ENCODE results near the gene OSBPL5.

DNA sequence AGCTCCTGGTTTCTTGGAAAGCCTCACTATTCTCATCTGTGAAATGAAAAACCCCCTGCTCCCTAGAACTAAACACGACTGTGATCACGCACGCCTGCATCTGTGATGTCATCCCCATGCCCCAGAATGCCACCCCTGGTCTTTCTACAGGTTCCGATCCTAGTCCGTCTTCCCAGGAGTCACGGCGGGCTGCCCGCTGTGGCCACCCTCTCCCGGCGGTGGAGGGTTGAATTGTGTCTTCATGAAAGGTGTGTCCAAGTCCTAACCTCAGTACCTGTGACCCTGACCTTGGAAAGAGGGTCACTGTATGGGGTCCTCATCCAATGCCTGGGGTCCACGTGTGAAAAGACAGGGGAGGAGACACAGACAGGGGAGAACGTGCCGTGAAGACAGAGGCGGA lies 14.4 kb downstream of the OSBPL5 start:
- TF ChIP-seq, protein P1, sequence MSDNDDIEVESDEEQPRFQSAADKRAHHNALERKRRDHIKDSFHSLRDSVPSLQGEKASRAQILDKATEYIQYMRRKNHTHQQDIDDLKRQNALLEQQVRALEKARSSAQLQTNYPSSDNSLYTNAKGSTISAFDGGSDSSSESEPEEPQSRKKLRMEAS (IDR thresholded peaks at IDR 0.05; ENCODE audit: low read depth, low read length): no peak
- TF ChIP-seq, protein P2, sequence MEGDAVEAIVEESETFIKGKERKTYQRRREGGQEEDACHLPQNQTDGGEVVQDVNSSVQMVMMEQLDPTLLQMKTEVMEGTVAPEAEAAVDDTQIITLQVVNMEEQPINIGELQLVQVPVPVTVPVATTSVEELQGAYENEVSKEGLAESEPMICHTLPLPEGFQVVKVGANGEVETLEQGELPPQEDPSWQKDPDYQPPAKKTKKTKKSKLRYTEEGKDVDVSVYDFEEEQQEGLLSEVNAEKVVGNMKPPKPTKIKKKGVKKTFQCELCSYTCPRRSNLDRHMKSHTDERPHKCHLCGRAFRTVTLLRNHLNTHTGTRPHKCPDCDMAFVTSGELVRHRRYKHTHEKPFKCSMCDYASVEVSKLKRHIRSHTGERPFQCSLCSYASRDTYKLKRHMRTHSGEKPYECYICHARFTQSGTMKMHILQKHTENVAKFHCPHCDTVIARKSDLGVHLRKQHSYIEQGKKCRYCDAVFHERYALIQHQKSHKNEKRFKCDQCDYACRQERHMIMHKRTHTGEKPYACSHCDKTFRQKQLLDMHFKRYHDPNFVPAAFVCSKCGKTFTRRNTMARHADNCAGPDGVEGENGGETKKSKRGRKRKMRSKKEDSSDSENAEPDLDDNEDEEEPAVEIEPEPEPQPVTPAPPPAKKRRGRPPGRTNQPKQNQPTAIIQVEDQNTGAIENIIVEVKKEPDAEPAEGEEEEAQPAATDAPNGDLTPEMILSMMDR (IDR thresholded peaks at IDR 0.05; ENCODE audit: low read depth, low read length): no peak
- TF ChIP-seq MYC (IDR thresholded peaks at IDR 0.05; ENCODE audit: low read depth, low read length) (no peak), POLR2A (IDR thresholded peaks at IDR 0.05; ENCODE audit: extremely low read depth, insufficient read length) (no peak)

All from NB4 (cell line).